Stimulated activated CD8-positive, alpha-beta memory T cell treated with anti-CD3 and anti-CD28 coated beads, Interleukin-4, amount 100 ng/mL, for 1 hour (primary cell): ENCODE results near the gene ZNF470.
A peak's percentile ranks its signal among the peaks of the same experiment; 100 is the strongest.

Experiments used
- DNase-seq, 2 donors: peaks; one replicate each; pipeline ENCODE4 v3.0.0-alpha.2; 2020; ENCODE audit warnings: low read depth in 2 of 2, low spot score in 1 of 2

The ZNF470 gene

GRCh38 chr19:56567274-56568120 lies at the start of gene ZNF470:
TSS of gene ZNF470 (plus strand) at chr19:56567468. CDS start at chr19:56570312, 2,844 bp downstream.
- peak; percentile 71 to 77 for DNase-seq

GRCh38 chr19:56525214-56525860 lies 41.9 kb upstream of the ZNF470 start:
- DNase-seq, result no peak

GRCh38 chr19:56537442-56537841 lies 29.8 kb upstream of the ZNF470 start:
- DNase-seq, result no peak

- DNase-seq, result peak; percentile 65 to 78
Observed at GRCh38 chr19:56538254-56538760, 29.0 kb upstream of the ZNF470 start.

- DNase-seq, result peak in 1 of 2 donors; percentile 23
Observed at GRCh38 chr19:56538761-56539263, 28.5 kb upstream of the ZNF470 start, which contains the start of gene ZFP28. TSS of gene ZFP28 (plus strand) at chr19:56538948. CDS start at chr19:56539019, 71 bp downstream.

- DNase-seq, result no peak
Observed at GRCh38 chr19:56543776-56544175, 23.5 kb upstream of the ZNF470 start.

DNA sequence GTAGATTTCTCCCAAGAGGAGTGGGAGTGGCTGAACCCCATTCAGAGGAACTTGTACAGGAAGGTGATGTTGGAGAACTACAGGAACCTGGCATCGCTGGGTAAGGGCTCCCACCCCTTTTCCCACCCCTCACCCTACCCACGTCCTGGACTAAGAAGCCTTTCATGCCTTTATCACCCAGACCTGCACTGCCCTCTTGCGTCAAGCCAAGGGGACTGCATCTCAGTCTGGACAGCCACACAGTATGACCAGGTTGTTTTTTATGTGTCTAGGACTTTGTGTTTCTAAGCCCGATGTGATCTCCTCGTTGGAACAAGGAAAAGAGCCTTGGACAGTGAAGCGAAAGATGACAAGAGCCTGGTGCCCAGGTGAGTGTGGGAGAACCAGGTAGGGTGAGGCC lies 19.7 kb upstream of the ZNF470 start:
- no peak for DNase-seq

GRCh38 chr19:56554272-56554869 lies 12.9 kb upstream of the ZNF470 start:
- DNase-seq, result no peak

DNA sequence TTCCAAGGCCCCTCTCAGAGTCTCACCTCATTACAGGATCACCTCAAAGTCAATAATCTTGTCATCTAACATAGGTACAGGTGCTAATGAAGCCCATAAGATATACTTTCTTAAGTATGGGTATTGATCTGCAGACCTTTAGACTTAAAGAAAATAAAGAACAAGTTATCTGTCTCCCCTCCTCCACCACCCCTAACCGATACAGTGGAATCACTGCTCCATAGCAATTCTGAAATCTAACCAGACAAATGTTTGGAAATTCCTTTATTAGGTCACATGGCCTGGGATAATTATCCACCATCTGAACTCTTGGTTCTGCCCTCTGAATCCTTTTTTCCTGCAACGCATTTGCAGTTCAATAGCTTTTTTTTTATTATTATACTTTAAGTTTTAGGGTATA lies 4.5 kb upstream of the ZNF470 start:
- DNase-seq, result no peak

DNA sequence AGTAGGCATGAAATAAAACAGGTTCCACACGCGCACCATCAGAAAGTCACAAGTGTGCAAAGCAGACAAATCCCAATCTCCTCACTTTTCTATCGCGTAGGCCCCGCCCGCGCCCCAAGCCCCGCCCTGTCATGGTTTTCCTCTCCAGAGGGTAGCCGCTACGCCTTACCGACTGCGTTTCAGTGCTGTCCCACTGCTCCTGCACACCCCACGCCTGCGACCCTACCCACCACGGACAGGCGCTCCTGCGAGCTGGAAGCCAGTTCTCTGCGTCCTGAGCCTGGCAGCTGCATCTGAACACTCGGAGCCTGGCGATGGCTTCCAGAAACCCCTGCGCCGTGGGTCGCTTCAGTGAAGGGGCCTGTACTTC lies 379 bp upstream of the ZNF470 start:
- DNase-seq, result no peak

DNA sequence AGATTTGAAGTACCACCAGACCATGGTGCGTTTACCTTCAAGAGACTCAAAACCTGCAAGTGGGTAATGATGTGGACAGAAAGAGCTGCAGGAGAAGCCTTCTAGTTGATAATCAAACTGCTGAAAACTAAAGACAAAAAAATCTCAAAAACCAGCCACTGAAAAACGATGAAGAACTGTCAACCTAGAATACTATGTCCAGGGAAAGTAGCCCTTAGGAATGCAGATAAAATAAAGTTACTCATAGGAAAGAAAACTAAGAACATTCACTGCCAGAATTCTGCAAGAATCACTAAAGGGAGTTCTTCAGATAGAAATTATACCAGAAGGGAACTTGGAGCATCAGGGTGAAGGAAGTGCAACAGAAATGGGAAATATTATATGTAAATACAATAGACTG lies 5.3 kb downstream of the ZNF470 start:
- DNase-seq, result no peak

GRCh38 chr19:56573914-56574313 lies 6.6 kb downstream of the ZNF470 start:
- no peak for DNase-seq

- no peak for DNase-seq
Observed at GRCh38 chr19:56577719-56578602, 10.7 kb downstream of the ZNF470 start.

GRCh38 chr19:56594446-56594782 lies 27.1 kb downstream of the ZNF470 start:
- DNase-seq, result no peak

GRCh38 chr19:56594783-56595547 lies 27.7 kb downstream of the ZNF470 start, which contains the start of gene ZNF71:
TSS of gene ZNF71 (plus strand) at chr19:56595302. CDS start at chr19:56601559, 6,257 bp downstream.
- peak; percentile 64 to 83 for DNase-seq

GRCh38 chr19:56595548-56595899 lies 28.3 kb downstream of the ZNF470 start:
- DNase-seq, result no peak

GRCh38 chr19:56596676-56597075 lies 29.4 kb downstream of the ZNF470 start:
- DNase-seq, result no peak

GRCh38 chr19:56597696-56598095 lies 30.4 kb downstream of the ZNF470 start:
- no peak for DNase-seq

DNA sequence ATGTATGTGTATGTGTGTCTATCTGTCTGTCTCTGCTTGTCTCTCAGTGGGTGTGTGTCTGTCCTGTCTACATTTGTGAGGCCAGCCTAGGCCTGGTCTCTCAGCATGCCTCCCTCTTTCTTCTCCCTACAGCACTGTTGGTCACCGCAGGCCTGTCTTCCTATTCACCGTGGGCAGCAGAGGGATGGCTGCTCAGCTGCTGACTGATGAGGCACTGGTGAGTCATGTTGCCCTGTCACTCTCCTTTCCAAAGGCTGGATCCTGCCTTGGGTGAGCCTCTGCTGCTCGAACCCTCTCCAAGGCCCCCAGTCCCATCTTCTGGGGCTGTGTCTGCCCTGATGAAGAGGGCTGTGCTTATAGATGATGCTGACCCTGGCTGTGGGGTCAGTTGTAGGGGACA lies 34.1 kb downstream of the ZNF470 start:
- DNase-seq, result no peak

DNA sequence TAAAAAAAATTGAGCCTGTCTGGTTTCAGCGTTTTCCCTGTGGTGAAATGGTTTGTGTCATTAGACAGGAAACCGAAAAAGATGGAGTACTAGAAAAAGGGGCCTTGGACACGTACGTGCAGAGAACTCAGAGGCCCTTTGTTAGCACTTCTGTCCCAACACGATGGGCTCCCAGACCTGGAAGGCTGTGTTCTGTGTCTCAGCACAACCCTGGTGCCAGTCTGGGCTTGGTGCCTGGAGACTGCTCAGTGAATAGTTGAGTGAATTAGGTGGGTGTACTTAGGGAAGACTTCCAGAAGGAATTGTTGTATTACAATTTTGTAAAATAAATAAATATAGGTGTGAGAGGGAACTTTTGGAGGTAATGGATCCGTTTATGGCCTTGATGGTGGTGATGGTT lies 36.6 kb downstream of the ZNF470 start:
- no peak for DNase-seq
